CD4-positive, alpha-beta T cell (primary cell): Measurements from ENCODE around the gene TRNAU1AP. TPM values are rescaled to one million over a fixed set of nuclear protein-coding genes. Genes with fewer than 3 reads are reported as not detected.

Experiments
- ATAC-seq: fragments of 200-7000 bp; cut with Tn5 transposase; one replicate; pipeline ENCODE4 v1.10.0; 2022; ENCODE audit warnings: mild to moderate bottlenecking; ENCODE audit not compliant: poor library complexity
- CTCF ChIA-PET: fragments of 350-600 bp; sonication (Branson Sonifier 250); formaldehyde crosslinking; loops from one replicate; lab custom pipeline; 2021; ENCODE audit warnings: antibody characterized with exemption, inconsistent platforms; lab: Charles Lee
- POLR2A ChIA-PET: fragments of 350-600 bp; sonication (Branson Sonifier 250); formaldehyde crosslinking; loops from one replicate; lab custom pipeline; 2021; ENCODE audit warnings: antibody characterized with exemption, inconsistent platforms; lab: Charles Lee
- DNase-seq, 14 experiments: peaks; one replicate each; pipeline ENCODE4 v3.0.0-alpha.2; 2013 to 2020; ENCODE audit warnings: mixed read lengths in 2 of 14
- H3K27ac ChIP-seq, 2 donors: one replicate each; pipeline versions ENCODE4 v1.5.1 to v1.7.0; 2013; ENCODE audit warnings: low read length in 2 of 2, low read depth in 1 of 2, mild to moderate bottlenecking in 1 of 2
- H3K27me3 ChIP-seq, 2 experiments: 1 replicate in 1 of 2; 2 replicates in 1 of 2; pipeline versions ENCODE4 v1.6.1 to v1.7.0; 2013; ENCODE audit warnings: low read length in 2 of 2, control low read depth in 1 of 2, mild to moderate bottlenecking in 1 of 2, moderate library complexity in 1 of 2; ENCODE audit not compliant: insufficient read depth in 2 of 2, control insufficient read depth in 1 of 2
- H3K36me3 ChIP-seq: one replicate; pipeline ENCODE4 v1.6.1; 2013; ENCODE audit warnings: low read length, control low read depth; ENCODE audit not compliant: insufficient read depth
- H3K4me1 ChIP-seq: one replicate; pipeline ENCODE4 v1.6.1; 2013; ENCODE audit warnings: low read length, control low read depth; ENCODE audit not compliant: insufficient read depth
- H3K4me3 ChIP-seq: one replicate; pipeline ENCODE4 v1.5.1; 2013; ENCODE audit warnings: mild to moderate bottlenecking, low read length, moderate library complexity
- H3K9me3 ChIP-seq, 2 experiments: 1 replicate in 1 of 2; 2 replicates in 1 of 2; pipeline versions ENCODE4 v1.6.1 to v1.7.0; 2013; ENCODE audit warnings: low read length in 2 of 2, mild to moderate bottlenecking in 2 of 2, control low read depth in 1 of 2, moderate library complexity in 1 of 2; ENCODE audit not compliant: control insufficient read depth in 1 of 2, insufficient read depth in 1 of 2
- H3K27ac Mint-ChIP-seq: one replicate; pipeline ENCODE4 v1.8.0; 2020; ENCODE audit warnings: mixed read lengths
- H3K27me3 Mint-ChIP-seq: one replicate; pipeline ENCODE4 v1.8.0; 2021; ENCODE audit warnings: mixed read lengths
- H3K36me3 Mint-ChIP-seq: one replicate; pipeline ENCODE4 v1.8.0; 2021; ENCODE audit warnings: low read depth, mixed read lengths
- H3K4me1 Mint-ChIP-seq: one replicate; pipeline ENCODE4 v1.8.0; 2021; ENCODE audit warnings: low read depth, mixed read lengths
- H3K4me3 Mint-ChIP-seq: one replicate; pipeline ENCODE4 v1.8.0; 2020; ENCODE audit warnings: mild to moderate bottlenecking, mixed read lengths
- H3K9me3 Mint-ChIP-seq: one replicate; pipeline ENCODE4 v1.8.0; 2020; ENCODE audit warnings: mixed read lengths
- CTCF ChIP-seq: fragments of 200-600 bp; IDR thresholded peaks from one replicate; pipeline ENCODE4 v1.8.0; 2022; ENCODE audit warnings: antibody characterized with exemption, mild to moderate bottlenecking
- intact Hi-C, 2 experiments: fragments of 100-400 bp; cut with DNase I in 1 of 2; cut with micrococcal nuclease in 1 of 2; formaldehyde crosslinking; loops; one replicate each; pipeline versions ENCODE4 v1.15.1 to v1.9.0; 2023 to 2025; cut with DNase I, micrococcal nuclease
- total RNA-seq, 174 experiments: library from RNA in 2 of 174; stranded (reverse) in 2 of 174; gene quantifications; one replicate each; pipeline ENCODE4 v1.2.3 and lab custom pipeline; 2021 to 2026

TRNAU1AP gene
- total RNA-seq, 2 experiments from 2014 or later, result 21.4 to 24.2 TPM

- intact Hi-C loops, result no loop called here
- H3K4me3 ChIP-seq, result no peak overlapping the region
- Mint-ChIP-seq H3K4me1 (peaks cover 11% of the 10 kb centered on the region), H3K9me3 (no peaks in the 10 kb centered on the region), H3K27ac (no peak overlapping the region), H3K27me3 (no peaks in the 10 kb centered on the region), H3K36me3 (peaks cover 58% of the 10 kb centered on the region), H3K4me3 (no peak overlapping the region)
- H3K9me3 ChIP-seq, result no peaks in the 10 kb centered on the region
- ATAC-seq (no peak), DNase-seq (no peak)
- ChIA-PET POLR2A (interaction anchor here (4.3 kb wide), 1 partner anchor 8 kb away, joined by 23 read pairs; no protein-coding TSS in a partner anchor), CTCF (no interaction called here)
- no peak overlapping the region for H3K27ac ChIP-seq
- TF ChIP-seq CTCF, result no peak
- H3K4me1 ChIP-seq, result peaks cover under 1% of the 10 kb centered on the region
- no peaks in the 10 kb centered on the region for H3K27me3 ChIP-seq
- H3K36me3 ChIP-seq, result peaks cover 60% of the 10 kb centered on the region
Measured at GRCh38 chr1:28573564-28573963, 20.7 kb downstream of the TRNAU1AP start.

GRCh38 chr1:28577052-28577678, 24.3 kb downstream of the TRNAU1AP start:
- Histone ChIP-seq H3K36me3 (peaks cover 55% of the 10 kb centered on the region), H3K27me3 (no peaks in the 10 kb centered on the region), H3K4me1 (peaks cover 28% of the 10 kb centered on the region), H3K4me3 (no peak overlapping the region), H3K27ac (no peak overlapping the region), H3K9me3 (no peaks in the 10 kb centered on the region)
- peak overlapping the region; percentile 67 for H3K4me3 Mint-ChIP-seq
- H3K4me1 Mint-ChIP-seq, result peaks cover 40% of the 10 kb centered on the region
- H3K27me3 Mint-ChIP-seq, result no peaks in the 10 kb centered on the region
- DNase-seq (peak in 1 of 14 experiments; percentile 6), ATAC-seq (no peak)
- intact Hi-C loops, result no loop called here
- ChIA-PET CTCF (no interaction called here), POLR2A (interaction anchor here (0.7 to 1.2 kb wide), 2 partner anchors 66 to 72 kb away, joined by 3 read pairs; partner anchors contain the start of gene RCC1)
- TF ChIP-seq CTCF, result no peak
- peak overlapping the region; percentile 75 for H3K27ac Mint-ChIP-seq
- peaks cover 63% of the 10 kb centered on the region for H3K36me3 Mint-ChIP-seq
- no peaks in the 10 kb centered on the region for H3K9me3 Mint-ChIP-seq

DNA sequence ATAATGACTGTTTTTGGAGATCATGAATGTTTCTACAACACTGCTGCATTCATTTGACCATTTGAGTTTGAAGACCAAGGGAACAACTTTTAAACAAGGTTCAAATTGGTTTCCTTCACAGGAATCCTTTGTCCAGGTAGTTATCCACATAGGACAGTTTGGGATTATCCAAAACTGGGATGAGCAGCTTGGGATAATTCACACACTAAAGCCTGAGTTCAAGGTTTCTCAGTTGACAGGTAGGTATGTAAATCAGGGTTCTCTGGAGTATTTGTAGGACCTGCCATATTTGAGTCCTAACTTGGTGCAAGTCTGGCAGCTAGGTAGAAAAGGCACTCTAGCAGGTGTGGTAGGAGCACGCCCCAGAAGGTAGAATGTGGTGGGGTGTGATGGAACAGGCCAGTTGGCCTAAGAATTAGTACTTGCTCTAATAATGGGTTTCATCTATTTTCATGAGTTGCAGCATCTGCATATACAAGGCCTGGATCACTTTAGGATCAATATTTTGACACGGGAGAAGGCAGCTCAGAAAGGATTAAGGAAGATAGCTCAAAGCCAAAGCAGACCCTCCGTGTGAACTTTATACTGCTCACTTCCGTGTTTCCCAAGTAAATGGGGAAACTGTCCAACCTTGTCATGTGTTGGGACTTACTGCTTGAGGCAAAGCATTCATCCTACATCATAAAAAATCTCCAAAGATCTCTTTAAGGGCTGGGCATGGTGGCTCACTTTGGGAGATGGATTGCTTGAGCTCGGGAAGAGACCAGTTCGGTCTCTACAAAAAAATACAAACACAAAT, 25.1 kb downstream of the TRNAU1AP start:
- no peak for TF ChIP-seq CTCF
- Histone ChIP-seq H3K4me1 (peaks cover 35% of the 10 kb centered on the region), H3K9me3 (no peaks in the 10 kb centered on the region), H3K27ac (no peak overlapping the region), H3K36me3 (peaks cover 55% of the 10 kb centered on the region), H3K4me3 (no peak overlapping the region), H3K27me3 (no peaks in the 10 kb centered on the region)
- intact Hi-C loops, result no loop called here
- H3K4me1 Mint-ChIP-seq, result peaks cover 45% of the 10 kb centered on the region
- peaks cover 65% of the 10 kb centered on the region for H3K36me3 Mint-ChIP-seq
- no peaks in the 10 kb centered on the region for H3K27me3 Mint-ChIP-seq
- ATAC-seq (no peak), DNase-seq (peak in 1 of 14 experiments; percentile 7)
- no peaks in the 10 kb centered on the region for H3K9me3 Mint-ChIP-seq
- H3K27ac Mint-ChIP-seq, result peak overlapping the region; percentile 75
- peak overlapping the region; percentile 67 for H3K4me3 Mint-ChIP-seq
- ChIA-PET CTCF (no interaction called here), POLR2A (interaction anchor here (1.2 to 4.9 kb wide), 4 partner anchors 64 to 159 kb away, joined by 3 to 111 read pairs (median 56); partner anchors contain the start of genes RCC1, TAF12 and YTHDF2)
